ENCODE results near the gene SACS.

The SACS gene

DNA sequence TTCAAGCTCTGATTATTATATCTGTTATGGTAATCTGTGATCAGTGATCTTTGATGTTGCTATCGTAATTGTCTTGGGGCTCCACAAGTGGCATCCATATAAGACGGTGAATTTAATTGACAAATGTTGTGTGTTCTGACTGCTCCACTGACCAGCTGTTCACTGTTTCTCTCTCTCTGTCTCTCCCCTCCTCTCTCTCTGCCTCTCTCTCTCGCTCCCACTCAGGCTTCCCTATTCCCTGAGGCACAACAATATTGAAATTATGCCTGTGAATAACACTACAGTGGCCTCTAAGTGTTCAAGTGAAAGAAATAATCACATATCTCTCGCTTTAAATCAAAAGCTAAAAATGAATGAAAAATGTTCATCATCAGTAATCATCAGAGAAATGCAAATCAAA is 4.4 kb upstream of the SACS start:
- Histone ChIP-seq H3K79me2 (ENCODE audit: control insufficient read depth, low read length) (no peaks in the 10 kb centered on the region), H3K9me2 (replicated peaks; ENCODE audit: control insufficient read depth, low read length) (no peaks in the 10 kb centered on the region), H3K4me2 (ENCODE audit: low read length) (no peak overlapping the region), H3K27ac (ENCODE audit: low read depth, low read length) (no peak overlapping the region), H3K27me3 (ENCODE audit: control insufficient read depth, low read length) (peaks cover 7% of the 10 kb centered on the region), H3K9me3 (ENCODE audit: control insufficient read depth, insufficient read depth, low read length) (no peaks in the 10 kb centered on the region), H3F3A (ENCODE audit: control insufficient read depth, insufficient read depth) (no peaks in the 10 kb centered on the region), H4K20me1 (ENCODE audit: control insufficient read depth, insufficient read depth, low read depth, low read length) (no peaks in the 10 kb centered on the region), H3K4me1 (ENCODE audit: control insufficient read depth, low read length) (no peaks in the 10 kb centered on the region), H3K36me3 (ENCODE audit: control insufficient read depth, low read length) (no peaks in the 10 kb centered on the region), H3K4me3 (ENCODE audit: low read length) (no peak overlapping the region)
- TF ChIP-seq CTCF (IDR thresholded peaks at IDR 0.05; ENCODE audit: low read depth, low read length, poor library complexity, severe bottlenecking) (no peak), EZH2phosphoT487 (IDR thresholded peaks at IDR 0.05; ENCODE audit: borderline replicate concordance, low read length) (no peak)

DNA sequence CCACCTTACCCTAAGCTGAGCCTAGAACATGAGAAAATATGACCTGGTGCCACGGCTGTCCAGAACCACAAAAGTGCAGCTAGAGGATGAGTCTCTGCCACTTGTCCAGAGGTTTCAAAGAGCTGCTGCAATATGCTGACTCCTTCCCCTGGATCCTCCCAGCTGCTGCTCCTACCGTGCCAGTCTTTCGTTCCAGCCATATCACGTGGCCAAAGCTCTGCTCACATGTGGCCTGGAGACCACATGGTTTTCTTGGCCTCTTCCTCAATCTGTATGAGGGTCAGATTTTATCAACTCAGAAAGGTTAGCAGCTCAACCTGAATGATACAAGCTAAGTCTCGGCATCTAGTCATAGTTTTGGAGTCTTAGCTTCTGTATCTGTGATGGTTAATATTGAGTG is 3.2 kb upstream of the SACS start:
- Histone ChIP-seq H3K9me2 (replicated peaks; ENCODE audit: control insufficient read depth, low read length) (no peaks in the 10 kb centered on the region), H3K27me3 (ENCODE audit: control insufficient read depth, low read length) (peaks cover 14% of the 10 kb centered on the region), H3K79me2 (ENCODE audit: control insufficient read depth, low read length) (no peaks in the 10 kb centered on the region), H3K4me2 (ENCODE audit: low read length) (no peak overlapping the region), H3K27ac (ENCODE audit: low read depth, low read length) (no peak overlapping the region), H4K20me1 (ENCODE audit: control insufficient read depth, insufficient read depth, low read depth, low read length) (no peaks in the 10 kb centered on the region), H3K4me1 (ENCODE audit: control insufficient read depth, low read length) (no peaks in the 10 kb centered on the region), H3K9me3 (ENCODE audit: control insufficient read depth, insufficient read depth, low read length) (no peaks in the 10 kb centered on the region), H3F3A (ENCODE audit: control insufficient read depth, insufficient read depth) (no peaks in the 10 kb centered on the region), H3K4me3 (ENCODE audit: low read length) (no peak overlapping the region), H3K36me3 (ENCODE audit: control insufficient read depth, low read length) (no peaks in the 10 kb centered on the region)
- no peak for TF ChIP-seq CTCF (IDR thresholded peaks at IDR 0.05; ENCODE audit: low read depth, low read length, poor library complexity, severe bottlenecking)
- TF ChIP-seq EZH2phosphoT487 (IDR thresholded peaks at IDR 0.05; ENCODE audit: borderline replicate concordance, low read length): no peak

DNA sequence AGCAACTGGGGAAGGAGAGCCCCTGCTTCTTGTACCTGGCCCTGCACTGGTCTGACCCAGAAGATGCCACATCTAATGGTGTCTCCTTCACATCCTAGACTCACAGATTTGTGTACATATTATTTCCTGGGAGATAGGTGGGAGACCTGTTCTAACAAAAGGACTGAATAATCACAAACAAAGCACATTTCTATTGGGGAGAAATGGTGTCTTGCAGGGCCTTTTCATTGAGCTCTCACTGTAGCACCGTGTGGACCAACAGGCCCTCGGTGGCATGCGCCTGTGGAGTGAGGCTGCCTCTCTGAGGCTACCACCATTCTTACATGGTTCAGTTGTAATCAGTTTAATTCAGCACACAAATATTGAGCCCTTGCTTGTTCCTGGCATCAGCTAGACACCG is 989 bp upstream of the SACS start:
- Histone ChIP-seq H3F3A (ENCODE audit: control insufficient read depth, insufficient read depth) (no peaks in the 10 kb centered on the region), H3K4me3 (ENCODE audit: low read length) (no peak overlapping the region), H3K27ac (ENCODE audit: low read depth, low read length) (no peak overlapping the region), H3K27me3 (ENCODE audit: control insufficient read depth, low read length) (peaks cover 17% of the 10 kb centered on the region), H4K20me1 (ENCODE audit: control insufficient read depth, insufficient read depth, low read depth, low read length) (no peaks in the 10 kb centered on the region), H3K4me2 (ENCODE audit: low read length) (no peak overlapping the region), H3K4me1 (ENCODE audit: control insufficient read depth, low read length) (no peaks in the 10 kb centered on the region), H3K9me3 (ENCODE audit: control insufficient read depth, insufficient read depth, low read length) (no peaks in the 10 kb centered on the region), H3K9me2 (replicated peaks; ENCODE audit: control insufficient read depth, low read length) (no peaks in the 10 kb centered on the region), H3K79me2 (ENCODE audit: control insufficient read depth, low read length) (no peaks in the 10 kb centered on the region), H3K36me3 (ENCODE audit: control insufficient read depth, low read length) (no peaks in the 10 kb centered on the region)
- TF ChIP-seq EZH2phosphoT487 (IDR thresholded peaks at IDR 0.05; ENCODE audit: borderline replicate concordance, low read length) (no peak), CTCF (IDR thresholded peaks at IDR 0.05; ENCODE audit: low read depth, low read length, poor library complexity, severe bottlenecking) (no peak)

DNA sequence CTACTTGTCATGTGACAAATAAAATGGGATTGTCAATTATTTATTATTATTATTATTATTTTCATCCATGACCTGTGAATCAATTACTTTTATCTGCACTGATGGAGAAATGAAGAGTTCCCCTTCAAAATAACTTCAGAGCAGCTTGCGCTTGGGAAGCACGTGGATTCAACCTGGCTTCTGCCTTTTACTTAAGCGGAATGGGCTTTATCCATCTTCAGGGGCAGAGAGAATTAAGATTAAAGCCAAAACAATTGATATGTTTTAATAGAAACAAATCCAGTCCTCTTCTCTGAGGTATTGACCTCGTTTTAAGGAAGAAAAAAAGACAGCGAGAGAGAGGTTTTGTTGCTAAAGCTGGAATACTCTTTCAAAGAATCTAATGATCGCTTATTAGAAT is 876 bp downstream of the SACS start:
- Histone ChIP-seq H3K9me2 (replicated peaks; ENCODE audit: control insufficient read depth, low read length) (no peaks in the 10 kb centered on the region), H3K4me1 (ENCODE audit: control insufficient read depth, low read length) (no peaks in the 10 kb centered on the region), H3K4me2 (ENCODE audit: low read length) (no peak overlapping the region), H3K36me3 (ENCODE audit: control insufficient read depth, low read length) (no peaks in the 10 kb centered on the region), H4K20me1 (ENCODE audit: control insufficient read depth, insufficient read depth, low read depth, low read length) (no peaks in the 10 kb centered on the region), H3K4me3 (ENCODE audit: low read length) (no peak overlapping the region), H3K9me3 (ENCODE audit: control insufficient read depth, insufficient read depth, low read length) (no peaks in the 10 kb centered on the region), H3K27ac (ENCODE audit: low read depth, low read length) (no peak overlapping the region), H3K79me2 (ENCODE audit: control insufficient read depth, low read length) (no peaks in the 10 kb centered on the region), H3F3A (ENCODE audit: control insufficient read depth, insufficient read depth) (no peaks in the 10 kb centered on the region), H3K27me3 (ENCODE audit: control insufficient read depth, low read length) (peaks cover 17% of the 10 kb centered on the region)
- TF ChIP-seq EZH2phosphoT487 (IDR thresholded peaks at IDR 0.05; ENCODE audit: borderline replicate concordance, low read length) (no peak), CTCF (IDR thresholded peaks at IDR 0.05; ENCODE audit: low read depth, low read length, poor library complexity, severe bottlenecking) (no peak)
